Common myeloid progenitor, CD34-positive (primary cell): ENCODE measurements around the gene CCT8.
"Not testable (repeated sequence)": the region's sequence is repeated elsewhere in the genome, so short reads cannot be mapped to it uniquely, and the experiment has no call there.

Source experiments
- CTCF ChIA-PET: fragments of 350-600 bp; sonication (Branson Sonifier 250); formaldehyde crosslinking; loops from one replicate; lab custom pipeline; 2021; ENCODE audit warnings: antibody characterized with exemption; lab: Charles Lee
- POLR2A ChIA-PET: fragments of 350-600 bp; sonication (Branson Sonifier 250); formaldehyde crosslinking; loops from one replicate; lab custom pipeline; 2021; ENCODE audit warnings: antibody characterized with exemption; lab: Charles Lee
- DNase-seq, 3 donors: peaks; one replicate each; pipeline versions ENCODE4 v3.0.0 to v3.0.0-alpha.2; 2013
- H3K27ac ChIP-seq, 2 experiments: 1 replicate in 1 of 2; 2 replicates in 1 of 2; pipeline ENCODE4 v1.7.0; 2013; ENCODE audit warnings: inconsistent platforms in 2 of 2, low read length in 2 of 2, mild to moderate bottlenecking in 2 of 2, low read depth in 1 of 2, moderate library complexity in 1 of 2; ENCODE audit not compliant: severe bottlenecking in 2 of 2, insufficient read depth in 1 of 2, poor library complexity in 1 of 2
- H3K27me3 ChIP-seq, 5 experiments: replicated peaks in 2 of 5; 1 replicate in 3 of 5; 2 replicates in 2 of 5; pipeline versions ENCODE4 v1.6.1 to v1.7.0; 2013; ENCODE audit warnings: low read length in 4 of 5, mild to moderate bottlenecking in 2 of 5, moderate library complexity in 2 of 5, inconsistent platforms in 1 of 5; ENCODE audit not compliant: insufficient read depth in 5 of 5, control insufficient read depth in 4 of 5
- H3K36me3 ChIP-seq, 4 experiments: 1 replicate in 2 of 4; 2 replicates in 2 of 4; pipeline versions ENCODE4 v1.6.1 to v1.7.0; 2013; ENCODE audit warnings: low read length in 3 of 4, control low read depth in 1 of 4, mild to moderate bottlenecking in 1 of 4; ENCODE audit not compliant: control insufficient read depth in 4 of 4, insufficient read depth in 4 of 4
- H3K4me1 ChIP-seq, 4 experiments: 1 replicate in 3 of 4; 2 replicates in 1 of 4; pipeline versions ENCODE4 v1.6.1 to v1.7.1; 2013; ENCODE audit warnings: low read length in 3 of 4, mild to moderate bottlenecking in 3 of 4, control low read depth in 1 of 4, inconsistent platforms in 1 of 4, moderate library complexity in 1 of 4; ENCODE audit not compliant: control insufficient read depth in 4 of 4, insufficient read depth in 4 of 4; ENCODE audit errors: control extremely low read depth in 1 of 4
- H3K4me3 ChIP-seq, 7 experiments: 1 replicate in 4 of 7; 2 replicates in 3 of 7; pipeline versions ENCODE4 v1.5.1 to v1.7.0; 2013; ENCODE audit warnings: mild to moderate bottlenecking in 7 of 7, low read length in 6 of 7, moderate library complexity in 6 of 7, inconsistent platforms in 2 of 7, low read depth in 2 of 7, control low read depth in 1 of 7; ENCODE audit not compliant: insufficient read depth in 4 of 7, control insufficient read depth in 1 of 7; ENCODE audit errors: extremely low read depth in 1 of 7
- H3K9me3 ChIP-seq, 5 experiments: 1 replicate in 4 of 5; 2 replicates in 1 of 5; pipeline versions ENCODE4 v1.6.1 to v1.7.1; 2013; ENCODE audit warnings: low read length in 4 of 5, mild to moderate bottlenecking in 2 of 5, inconsistent platforms in 1 of 5, low read depth in 1 of 5, moderate library complexity in 1 of 5; ENCODE audit not compliant: control insufficient read depth in 4 of 5, insufficient read depth in 2 of 5; ENCODE audit errors: control extremely low read depth in 1 of 5
- WGBS: methylation state at CpG from one replicate; pipeline ENCODE4 v1.1.5; 2013; ENCODE audit not compliant: insufficient coverage; 5-methylcytosine and 5-hydroxymethylcytosine counted together

The CCT8 gene

GRCh38 chr21:29077651-29078090, 4.2 kb upstream of the CCT8 start:
- H3K27me3 ChIP-seq, result no peaks in the 10 kb centered on the region
- peak overlapping the region; percentile 41 to 75 (median 53) for H3K4me3 ChIP-seq
- CTCF ChIA-PET, result interaction anchor here (0.7 to 2.7 kb wide), 3 partner anchors 8 to 13 kb away, joined by 3 to 8 read pairs (median 4); no protein-coding TSS in a partner anchor
- DNase-seq, result peak in 2 of 3 donors; percentile 31 to 40
- peak overlapping the region in 1 of 2 experiments; percentile 70 for H3K27ac ChIP-seq
- POLR2A ChIA-PET, result interaction anchor here (0.6 kb wide), 1 partner anchor 62 kb away, joined by 3 read pairs; no protein-coding TSS in a partner anchor
- H3K36me3 ChIP-seq, result no peaks in the 10 kb centered on the region
- H3K4me1 ChIP-seq, result peaks cover 26 to 64% (median 47%) of the 10 kb centered on the region in 4 experiments
- H3K9me3 ChIP-seq, result no peaks in the 10 kb centered on the region
- WGBS, result 54% methylated on average over 2 of the region's 6 CpGs

GRCh38 chr21:29076731-29077640, 3.5 kb upstream of the CCT8 start:
- H3K36me3 ChIP-seq, H3K27me3 ChIP-seq, H3K9me3 ChIP-seq: not testable (repeated sequence)
- 47% methylated on average over 34 of the region's 50 CpGs for WGBS
- Histone ChIP-seq H3K4me1 (peaks cover 31 to 70% (median 53%) of the 10 kb centered on the region in 4 experiments), H3K27ac (peak overlapping the region in 1 of 2 experiments; percentile 70), H3K4me3 (peak overlapping the region; percentile 41 to 75 (median 53))
- POLR2A ChIA-PET, result interaction anchor here (0.6 to 1.2 kb wide), 4 partner anchors 11 to 63 kb away, joined by 3 read pairs; no protein-coding TSS in a partner anchor
- peak; percentile 59 to 82 (median 73) for DNase-seq
- CTCF ChIA-PET, result interaction anchor here (0.7 to 2.7 kb wide), 3 partner anchors 8 to 14 kb away, joined by 3 to 8 read pairs (median 4); no protein-coding TSS in a partner anchor

GRCh38 chr21:29075706-29076466, 2.4 kb upstream of the CCT8 start:
- peak in 2 of 3 donors; percentile 76 to 81 for DNase-seq
- H3K27ac ChIP-seq, result peak overlapping the region in 1 of 2 experiments; percentile 70
- no peaks in the 10 kb centered on the region for H3K9me3 ChIP-seq
- 93% methylated on average over 6 of the region's 9 CpGs for WGBS
- ChIA-PET POLR2A (interaction anchor here (1.2 kb wide), 1 partner anchor 12 kb away, joined by 3 read pairs; no protein-coding TSS in a partner anchor), CTCF (interaction anchor here (0.6 to 2.7 kb wide), 3 partner anchors 15 to 70 kb away, joined by 3 to 8 read pairs (median 3); no protein-coding TSS in a partner anchor)
- peaks cover 0 to 4% (median 0%) of the 10 kb centered on the region in 4 experiments for H3K36me3 ChIP-seq
- H3K4me1 ChIP-seq, result peaks cover 32 to 73% (median 60%) of the 10 kb centered on the region in 4 experiments
- H3K27me3 ChIP-seq, result no peaks in the 10 kb centered on the region
- H3K4me3 ChIP-seq, result peak overlapping the region in 4 of 7 experiments; percentile 12 to 75 (median 57)

GRCh38 chr21:29074783-29075182, 1.3 kb upstream of the CCT8 start:
- H3K4me1 ChIP-seq, result peaks cover 26 to 63% (median 50%) of the 10 kb centered on the region in 4 experiments
- no CpG with 5 or more reads among the region's 4 CpGs for WGBS
- H3K27me3 ChIP-seq, result no peaks in the 10 kb centered on the region
- H3K4me3 ChIP-seq, result no peak overlapping the region
- peak in 2 of 3 donors; percentile 41 to 50 for DNase-seq
- ChIA-PET POLR2A (interaction anchor here (0.7 kb wide), 1 partner anchor 37 kb away, joined by 6 read pairs; no protein-coding TSS in a partner anchor), CTCF (interaction anchor here (1.0 kb wide), 1 partner anchor 52 kb away, joined by 3 read pairs; no protein-coding TSS in a partner anchor)
- H3K9me3 ChIP-seq, result no peaks in the 10 kb centered on the region
- no peak overlapping the region for H3K27ac ChIP-seq
- H3K36me3 ChIP-seq, result peaks cover 0 to 10% (median under 1%) of the 10 kb centered on the region in 4 experiments

- no peaks in the 10 kb centered on the region for H3K27me3 ChIP-seq
- H3K4me1 ChIP-seq, result peaks cover 25 to 55% (median 43%) of the 10 kb centered on the region in 4 experiments
- no peak for DNase-seq
- no peaks in the 10 kb centered on the region for H3K9me3 ChIP-seq
- ChIA-PET CTCF (interaction anchor here (1.4 kb wide), 1 partner anchor 53 kb away, joined by 5 read pairs; no protein-coding TSS in a partner anchor), POLR2A (interaction anchor here (1.0 to 1.6 kb wide), 2 partner anchors 49 to 225 kb away, joined by 4 to 5 read pairs; partner anchors contain the start of genes BACH1 and USP16)
- H3K4me3 ChIP-seq, result peak overlapping the region; percentile 91 to 99 (median 96)
- 0% methylated on average over 7 of the region's 9 CpGs for WGBS
- H3K36me3 ChIP-seq, result peaks cover 0 to 17% (median 3%) of the 10 kb centered on the region in 4 experiments
- H3K27ac ChIP-seq, result peak overlapping the region; percentile 64 to 96
Observed at GRCh38 chr21:29074007-29074376, 544 bp upstream of the CCT8 start.

GRCh38 chr21:29072873-29073221, 601 bp downstream of the CCT8 start:
- 0% methylated on average over 7 of the region's 13 CpGs for WGBS
- H3K4me3 ChIP-seq, result peak overlapping the region; percentile 91 to 99 (median 96)
- peak in 1 of 3 donors; percentile 40 for DNase-seq
- ChIA-PET CTCF (interaction anchor here (1.4 kb wide), 1 partner anchor 8 kb away, joined by 3 read pairs; no protein-coding TSS in a partner anchor), POLR2A (interaction anchor here (0.7 to 1.6 kb wide), 2 partner anchors 9 to 48 kb away, joined by 3 to 5 read pairs; partner anchors contain the start of gene USP16)
- peaks cover 0 to 25% (median 10%) of the 10 kb centered on the region in 4 experiments for H3K36me3 ChIP-seq
- H3K27ac ChIP-seq, result peak overlapping the region; percentile 92 to 96
- H3K27me3 ChIP-seq, result no peaks in the 10 kb centered on the region
- H3K9me3 ChIP-seq, result no peaks in the 10 kb centered on the region
- peaks cover 13 to 46% (median 35%) of the 10 kb centered on the region in 4 experiments for H3K4me1 ChIP-seq
